Mesothelial cell of epicardium (in vitro differentiated cells): Measurements from ENCODE around the gene PARD3B. TPM values are rescaled to one million over a fixed set of nuclear protein-coding genes. Genes with fewer than 3 reads are reported as not detected.

Source experiments
- DNase-seq, 2 experiments: peaks; one replicate each; pipeline ENCODE4 v3.0.0; 2021; ENCODE audit warnings: low spot score in 2 of 2; ENCODE audit not compliant: unreplicated experiment in 2 of 2
- H3K27ac Mint-ChIP-seq: 2 replicates; pipeline ENCODE4 v1.8.0; 2021; ENCODE audit warnings: mixed read lengths
- H3K27me3 Mint-ChIP-seq: 2 replicates; pipeline ENCODE4 v1.8.0; 2021; ENCODE audit warnings: low read depth, mixed read lengths
- H3K36me3 Mint-ChIP-seq: 2 replicates; pipeline ENCODE4 v1.8.0; 2021; ENCODE audit warnings: mixed read lengths
- H3K4me1 Mint-ChIP-seq: 2 replicates; pipeline ENCODE4 v1.8.0; 2021; ENCODE audit warnings: mixed read lengths
- H3K4me3 Mint-ChIP-seq: 2 replicates; pipeline ENCODE4 v1.8.0; 2021; ENCODE audit warnings: mild to moderate bottlenecking, moderate library complexity, mixed read lengths
- H3K9me3 Mint-ChIP-seq: 2 replicates; pipeline ENCODE4 v1.8.0; 2021; ENCODE audit warnings: mixed read lengths
- total RNA-seq: library from RNA; stranded (reverse); gene quantifications from 3 replicates; pipeline ENCODE4 v1.2.1, GENCODE V29; 2021
- TF ChIP-seq, protein P1 (sequence below): fragments of 200-600 bp; sonication (generic); IDR thresholded peaks from one replicate; pipeline ENCODE4 v1.5.0; 2021; ENCODE audit warnings: antibody characterized with exemption; ENCODE audit not compliant: unreplicated experiment

PARD3B gene
- total RNA-seq, 1 donor from 2014 or later, result 23.4 TPM

- TF ChIP-seq, protein P1, sequence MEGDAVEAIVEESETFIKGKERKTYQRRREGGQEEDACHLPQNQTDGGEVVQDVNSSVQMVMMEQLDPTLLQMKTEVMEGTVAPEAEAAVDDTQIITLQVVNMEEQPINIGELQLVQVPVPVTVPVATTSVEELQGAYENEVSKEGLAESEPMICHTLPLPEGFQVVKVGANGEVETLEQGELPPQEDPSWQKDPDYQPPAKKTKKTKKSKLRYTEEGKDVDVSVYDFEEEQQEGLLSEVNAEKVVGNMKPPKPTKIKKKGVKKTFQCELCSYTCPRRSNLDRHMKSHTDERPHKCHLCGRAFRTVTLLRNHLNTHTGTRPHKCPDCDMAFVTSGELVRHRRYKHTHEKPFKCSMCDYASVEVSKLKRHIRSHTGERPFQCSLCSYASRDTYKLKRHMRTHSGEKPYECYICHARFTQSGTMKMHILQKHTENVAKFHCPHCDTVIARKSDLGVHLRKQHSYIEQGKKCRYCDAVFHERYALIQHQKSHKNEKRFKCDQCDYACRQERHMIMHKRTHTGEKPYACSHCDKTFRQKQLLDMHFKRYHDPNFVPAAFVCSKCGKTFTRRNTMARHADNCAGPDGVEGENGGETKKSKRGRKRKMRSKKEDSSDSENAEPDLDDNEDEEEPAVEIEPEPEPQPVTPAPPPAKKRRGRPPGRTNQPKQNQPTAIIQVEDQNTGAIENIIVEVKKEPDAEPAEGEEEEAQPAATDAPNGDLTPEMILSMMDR, result no peak
- Mint-ChIP-seq H3K27me3 (no peaks in the 10 kb centered on the region), H3K9me3 (peaks cover 19% of the 10 kb centered on the region), H3K4me1 (peaks cover 18% of the 10 kb centered on the region), H3K27ac (no peak overlapping the region), H3K4me3 (no peak overlapping the region), H3K36me3 (peaks cover 7% of the 10 kb centered on the region)
- DNase-seq, result no peak
These were observed 66.5 kb downstream of the PARD3B start for GRCh38 chr2:204611764-204612163.

DNA sequence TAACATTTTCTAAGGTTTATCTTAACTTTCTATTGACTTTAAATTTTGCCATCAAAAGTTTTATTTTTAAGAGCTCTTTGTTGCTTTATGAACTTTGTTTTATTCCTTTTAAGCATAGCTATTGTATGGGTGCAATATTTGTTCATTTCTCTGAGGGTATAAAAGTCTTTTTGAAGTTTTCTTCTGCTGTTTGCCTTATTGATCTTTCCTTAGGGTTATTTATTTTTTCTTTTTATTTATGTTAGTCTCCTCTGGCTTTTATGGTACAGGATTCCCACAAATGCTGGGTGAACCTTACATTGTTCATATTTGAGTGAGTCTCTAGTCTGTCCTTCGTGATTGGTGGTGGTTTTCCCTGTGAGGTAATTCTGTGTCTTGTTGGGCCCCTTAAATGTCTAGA lies 68.4 kb downstream of the PARD3B start:
- no peak for DNase-seq
- H3K4me1 Mint-ChIP-seq, result peaks cover 17% of the 10 kb centered on the region
- H3K4me3 Mint-ChIP-seq, result no peak overlapping the region
- H3K36me3 Mint-ChIP-seq, result peaks cover 7% of the 10 kb centered on the region
- no peaks in the 10 kb centered on the region for H3K27me3 Mint-ChIP-seq
- H3K9me3 Mint-ChIP-seq, result peaks cover 19% of the 10 kb centered on the region
- TF ChIP-seq, protein P1, result no peak
- H3K27ac Mint-ChIP-seq, result peak overlapping the region; percentile 19

- TF ChIP-seq, protein P1, result no peak
- no peak for DNase-seq
- H3K27me3 Mint-ChIP-seq, result no peaks in the 10 kb centered on the region
- H3K27ac Mint-ChIP-seq, result no peak overlapping the region
- peaks cover 7% of the 10 kb centered on the region for H3K36me3 Mint-ChIP-seq
- H3K4me3 Mint-ChIP-seq, result no peak overlapping the region
- peaks cover 16% of the 10 kb centered on the region for H3K4me1 Mint-ChIP-seq
- H3K9me3 Mint-ChIP-seq, result peaks cover 19% of the 10 kb centered on the region
These were observed 70.2 kb downstream of the PARD3B start for GRCh38 chr2:204615456-204615855.

- H3K27me3 Mint-ChIP-seq, result no peaks in the 10 kb centered on the region
These were observed 79.9 kb downstream of the PARD3B start for GRCh38 chr2:204625135-204625534.

DNA sequence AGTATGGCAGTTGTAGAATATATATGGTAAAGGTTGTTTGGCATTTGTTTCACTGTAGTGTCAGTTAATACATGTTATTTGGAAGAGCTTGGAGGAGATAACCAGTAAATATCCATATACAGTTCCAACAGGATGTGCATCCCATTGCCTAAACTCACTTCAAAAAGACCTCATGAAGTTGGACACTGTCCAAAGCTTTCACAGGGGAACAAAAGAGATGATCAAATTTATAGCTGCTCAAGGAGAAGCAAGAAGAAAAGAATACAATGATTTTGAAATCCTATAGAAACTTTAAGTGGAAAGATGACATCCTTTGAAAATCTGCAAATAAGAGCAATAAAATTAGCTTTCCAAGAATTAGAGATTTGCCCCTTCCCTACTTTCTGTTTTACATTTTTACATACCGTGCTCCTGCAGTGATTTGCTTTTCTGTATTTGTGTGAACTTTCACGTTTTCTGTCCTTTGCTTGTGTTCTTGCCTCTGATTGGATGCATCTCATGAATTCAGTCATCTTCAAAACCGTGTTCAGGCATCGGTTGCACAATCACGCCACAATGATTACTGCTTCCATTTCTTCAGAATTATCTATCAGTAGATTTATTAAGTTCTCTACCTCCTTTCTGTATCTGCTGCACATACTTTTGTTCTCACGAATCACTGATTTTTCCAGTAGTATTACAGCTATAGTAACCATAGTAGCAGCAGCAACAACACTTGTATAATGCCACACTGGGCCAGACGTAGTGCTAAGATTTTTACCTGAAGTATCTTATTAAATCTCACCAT lies 83.8 kb downstream of the PARD3B start:
- Mint-ChIP-seq H3K27me3 (no peaks in the 10 kb centered on the region), H3K27ac (no peak overlapping the region), H3K4me1 (peaks cover 9% of the 10 kb centered on the region), H3K9me3 (peaks cover 13% of the 10 kb centered on the region), H3K4me3 (no peak overlapping the region), H3K36me3 (peaks cover 5% of the 10 kb centered on the region)
- TF ChIP-seq, protein P1, result no peak
- DNase-seq, result no peak

More at GRCh38 chr2:204625135-204625534, 79.9 kb downstream of the PARD3B start:
- Mint-ChIP-seq H3K27ac (no peak overlapping the region), H3K4me3 (no peak overlapping the region), H3K9me3 (peaks cover 8% of the 10 kb centered on the region), H3K36me3 (no peaks in the 10 kb centered on the region), H3K4me1 (peaks cover 9% of the 10 kb centered on the region)
- TF ChIP-seq, protein P1, result no peak
- no peak for DNase-seq
